Measurements from ENCODE around the gene RNF223. TPM values are rescaled to one million over a fixed set of nuclear protein-coding genes. Genes with fewer than 3 reads are reported as not detected.
A peak's percentile ranks its signal among the peaks of the same experiment; 100 is the strongest.

RNF223 gene
- total and polyA plus RNA-seq, 8 donors: 0.05 to 0.37 (median 0.16) TPM; not detected in 2

- intact Hi-C loops (cut with DNase I): loop anchor here in 2 of 3 donors (5.0 to 10.0 kb wide), 2 partner anchors 81 to 83 kb away; partner anchors contain the start of gene PERM1 (in 2 of the 2)
- DNase-seq: no peak
- no peak for ATAC-seq
- Histone ChIP-seq H3K9me3 (no peaks in the 10 kb centered on the region), H3K27ac (no peak overlapping the region), H3K36me3 (no peaks in the 10 kb centered on the region), H3K4me3 (no peak overlapping the region), H3K27me3 (peaks cover 0 to 9% (median 0%) of the 10 kb centered on the region in 4 donors), H3K4me1 (peaks cover 0 to 10% (median 9%) of the 10 kb centered on the region in 3 donors)
- no peak for TF ChIP-seq CTCF (IDR thresholded peaks at IDR 0.05)
- FAIRE-seq: no peak
- WGBS, 2 donors: 49 to 51% methylated on average over 19 to 20 of the region's 20 CpGs
Measured at GRCh38 chr1:1065265-1065939, 8.7 kb downstream of the RNF223 start.

GRCh38 chr1:1063945-1064831 is 9.9 kb downstream of the RNF223 start:
- no peaks in the 10 kb centered on the region for H3K36me3 ChIP-seq
- peaks cover 0 to 9% (median 0%) of the 10 kb centered on the region in 4 donors for H3K27me3 ChIP-seq
- no peak for FAIRE-seq
- no peak overlapping the region for H3K27ac ChIP-seq
- peak; percentile 83 to 93 (median 86) for TF ChIP-seq CTCF (IDR thresholded peaks at IDR 0.05)
- no peaks in the 10 kb centered on the region for H3K9me3 ChIP-seq
- peak; percentile 46 to 74 (median 65) for ATAC-seq
- peaks cover 0 to 10% (median 9%) of the 10 kb centered on the region in 3 donors for H3K4me1 ChIP-seq
- peak in 5 of 6 donors; percentile 56 to 87 (median 71) for DNase-seq
- peak overlapping the region in 1 of 4 donors; percentile 20 for H3K4me3 ChIP-seq
- intact Hi-C loops (cut with DNase I): loop anchor here in 2 of 3 donors (2.0 to 10.0 kb wide), 2 partner anchors 79 to 81 kb away; partner anchors contain the start of gene PERM1 (in 2 of the 2)
- 6% methylated on average over 42 to 50 of the region's 50 CpGs for WGBS, 2 donors

- TF ChIP-seq CTCF (IDR thresholded peaks at IDR 0.05): no peak
- WGBS, 2 donors: 53 to 60% methylated on average over 21 to 24 of the region's 24 CpGs
- H3K4me3 ChIP-seq: peak overlapping the region in 1 of 4 donors; percentile 20
- ATAC-seq: no peak
- intact Hi-C loops (cut with DNase I): loop anchor here in 2 of 3 donors (2.0 to 10.0 kb wide), 2 partner anchors 79 to 81 kb away; partner anchors contain the start of gene PERM1 (in 2 of the 2)
- peaks cover 0 to 9% (median 0%) of the 10 kb centered on the region in 4 donors for H3K27me3 ChIP-seq
- no peak for DNase-seq
- H3K9me3 ChIP-seq: no peaks in the 10 kb centered on the region
- H3K36me3 ChIP-seq: no peaks in the 10 kb centered on the region
- no peak for FAIRE-seq
- no peak overlapping the region for H3K27ac ChIP-seq
- H3K4me1 ChIP-seq: peaks cover 0 to 14% (median 9%) of the 10 kb centered on the region in 3 donors
Measured at GRCh38 chr1:1063261-1063944, 10.7 kb downstream of the RNF223 start.

- WGBS, 2 donors: 34 to 49% methylated on average over 20 to 29 of the region's 29 CpGs
- intact Hi-C loops (cut with DNase I): loop anchor here in 2 of 3 donors (2.0 to 10.0 kb wide), 2 partner anchors 78 to 80 kb away; partner anchors contain the start of gene PERM1 (in 2 of the 2)
- Histone ChIP-seq H3K27me3 (peaks cover 0 to 9% (median 0%) of the 10 kb centered on the region in 4 donors), H3K27ac (no peak overlapping the region), H3K36me3 (no peaks in the 10 kb centered on the region), H3K4me1 (peaks cover 0 to 14% (median 9%) of the 10 kb centered on the region in 3 donors), H3K9me3 (no peaks in the 10 kb centered on the region), H3K4me3 (no peak overlapping the region)
- FAIRE-seq: no peak
- no peak for TF ChIP-seq CTCF (IDR thresholded peaks at IDR 0.05)
- no peak for DNase-seq
- ATAC-seq: no peak
Measured at GRCh38 chr1:1062348-1063163, 11.6 kb downstream of the RNF223 start.
